AG09319 (cell line): Measurements from ENCODE around the gene GLIPR2.

Experiments
- DNase-seq: peaks from one replicate; pipeline ENCODE4 v3.0.0-alpha.2; 2010; ENCODE audit warnings: low read depth; ENCODE audit errors: extremely low read depth
- TF ChIP-seq, protein P1 (sequence below): IDR thresholded peaks from 2 replicates; pipeline ENCODE4 v1.5.1; 2011; ENCODE audit warnings: low read depth, mild to moderate bottlenecking, inconsistent platforms, low read length, moderate library complexity

GLIPR2 gene

GRCh38 chr9:36113999-36114398, 22.5 kb upstream of the GLIPR2 start:
- DNase-seq, result no peak
- TF ChIP-seq, protein P1, sequence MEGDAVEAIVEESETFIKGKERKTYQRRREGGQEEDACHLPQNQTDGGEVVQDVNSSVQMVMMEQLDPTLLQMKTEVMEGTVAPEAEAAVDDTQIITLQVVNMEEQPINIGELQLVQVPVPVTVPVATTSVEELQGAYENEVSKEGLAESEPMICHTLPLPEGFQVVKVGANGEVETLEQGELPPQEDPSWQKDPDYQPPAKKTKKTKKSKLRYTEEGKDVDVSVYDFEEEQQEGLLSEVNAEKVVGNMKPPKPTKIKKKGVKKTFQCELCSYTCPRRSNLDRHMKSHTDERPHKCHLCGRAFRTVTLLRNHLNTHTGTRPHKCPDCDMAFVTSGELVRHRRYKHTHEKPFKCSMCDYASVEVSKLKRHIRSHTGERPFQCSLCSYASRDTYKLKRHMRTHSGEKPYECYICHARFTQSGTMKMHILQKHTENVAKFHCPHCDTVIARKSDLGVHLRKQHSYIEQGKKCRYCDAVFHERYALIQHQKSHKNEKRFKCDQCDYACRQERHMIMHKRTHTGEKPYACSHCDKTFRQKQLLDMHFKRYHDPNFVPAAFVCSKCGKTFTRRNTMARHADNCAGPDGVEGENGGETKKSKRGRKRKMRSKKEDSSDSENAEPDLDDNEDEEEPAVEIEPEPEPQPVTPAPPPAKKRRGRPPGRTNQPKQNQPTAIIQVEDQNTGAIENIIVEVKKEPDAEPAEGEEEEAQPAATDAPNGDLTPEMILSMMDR, result no peak

DNA sequence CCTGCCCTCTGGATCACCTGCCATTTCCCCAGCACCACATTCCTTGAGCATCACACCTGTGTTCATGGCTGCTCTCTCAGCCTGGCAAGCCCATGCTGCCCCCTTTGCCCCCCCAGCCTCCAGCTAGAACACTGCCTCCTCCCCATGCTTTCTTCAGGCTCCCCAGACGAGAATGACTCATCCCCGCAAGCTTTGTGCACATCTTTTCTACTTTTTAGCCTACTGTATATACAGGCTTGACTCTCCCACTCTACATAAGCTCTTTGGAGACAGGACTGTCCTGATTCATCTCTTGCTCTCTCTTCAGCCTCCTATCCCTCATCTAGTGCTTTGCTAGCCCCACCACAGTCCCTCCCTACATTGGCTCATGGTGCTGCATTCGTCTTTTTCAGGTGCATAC, 19.9 kb upstream of the GLIPR2 start:
- TF ChIP-seq, protein P1, result no peak
- no peak for DNase-seq

DNA sequence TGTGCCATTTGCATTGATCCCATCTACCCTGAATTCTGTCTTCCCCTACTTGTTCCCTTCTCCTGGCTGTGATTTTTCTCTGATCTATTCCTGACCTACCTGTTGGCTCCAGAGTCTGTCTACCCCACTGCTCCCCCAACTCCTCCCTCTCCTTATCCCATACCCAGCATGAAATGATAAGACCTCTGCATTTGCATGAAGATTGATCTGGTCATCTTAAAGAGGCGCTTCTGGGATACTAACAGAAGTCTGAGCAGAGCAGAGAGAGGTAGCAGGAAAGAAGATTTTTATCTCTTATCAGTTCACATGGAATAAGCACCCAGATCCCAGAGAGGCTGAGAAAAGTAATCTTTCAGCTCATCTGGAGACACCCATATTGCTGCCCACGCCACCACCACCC, 18.3 kb upstream of the GLIPR2 start:
- no peak for DNase-seq

GRCh38 chr9:36118706-36119105, 17.8 kb upstream of the GLIPR2 start:
- no peak for DNase-seq
- TF ChIP-seq, protein P1, result no peak

More for the DNA sequence above, 18.3 kb upstream of the GLIPR2 start:
- TF ChIP-seq, protein P1, result no peak

DNA sequence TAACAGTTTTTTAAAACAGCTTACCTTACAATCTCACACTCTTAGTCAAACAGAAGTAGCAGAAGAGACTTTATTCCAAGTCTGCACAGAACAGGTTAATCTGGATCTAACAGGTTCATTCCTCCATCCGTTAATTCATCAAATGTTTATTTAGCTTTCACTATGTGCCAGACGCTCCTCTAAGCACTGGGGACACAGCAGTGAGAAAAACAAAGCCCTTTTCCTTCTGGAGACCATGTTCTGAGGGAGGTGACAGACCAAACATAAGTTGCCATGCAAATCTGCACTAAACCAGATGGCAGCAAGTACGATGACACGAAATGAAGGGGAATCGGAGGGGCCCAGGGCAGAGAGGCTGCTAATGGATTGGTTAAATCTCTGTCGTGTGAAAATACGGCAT, 17.1 kb upstream of the GLIPR2 start:
- TF ChIP-seq, protein P1, result no peak
- no peak for DNase-seq

- TF ChIP-seq, protein P1, result no peak
- DNase-seq, result no peak
These were observed 15.8 kb upstream of the GLIPR2 start for GRCh38 chr9:36120705-36121104.

DNA sequence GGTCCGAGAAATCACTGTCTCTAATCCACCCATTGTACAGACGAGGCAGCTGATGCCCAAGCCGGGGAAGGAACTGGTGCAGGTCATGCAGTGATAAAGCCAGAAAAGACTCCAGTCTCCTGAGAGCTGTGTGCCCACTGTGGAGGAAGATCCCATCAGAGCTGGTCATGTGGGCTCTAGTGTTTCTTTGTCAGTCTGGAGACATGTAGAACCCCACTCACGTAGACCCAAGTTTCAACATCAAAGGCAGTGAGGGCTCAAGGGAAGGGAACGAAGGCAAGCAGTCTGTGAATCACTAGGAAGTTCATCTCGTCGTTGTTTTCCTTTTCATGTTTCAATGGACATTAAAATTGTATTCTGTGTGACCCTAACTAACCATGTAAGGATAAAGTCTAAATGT, 14.6 kb upstream of the GLIPR2 start:
- TF ChIP-seq, protein P1, result no peak
- no peak for DNase-seq
